Subcutaneous abdominal adipose tissue (tissue), 5 donors: ENCODE data around the gene RBCK1.

Source experiments
- H3K27ac ChIP-seq: one replicate; pipeline ENCODE4 v1.7.0; 2013; ENCODE audit warnings: low read depth, mild to moderate bottlenecking, inconsistent platforms, low read length, moderate library complexity
- H3K27me3 ChIP-seq, 5 donors: one replicate each; pipeline ENCODE4 v1.7.0; 2013; ENCODE audit warnings: low read length in 5 of 5, inconsistent platforms in 1 of 5; ENCODE audit not compliant: control insufficient read depth in 5 of 5, insufficient read depth in 4 of 5
- H3K36me3 ChIP-seq, 5 donors: one replicate each; pipeline ENCODE4 v1.7.0; 2013; ENCODE audit warnings: low read length in 5 of 5; ENCODE audit not compliant: control insufficient read depth in 5 of 5, insufficient read depth in 5 of 5
- H3K4me1 ChIP-seq, 5 donors: one replicate each; pipeline ENCODE4 v1.7.0; 2013; ENCODE audit warnings: low read length in 5 of 5, mild to moderate bottlenecking in 3 of 5, moderate library complexity in 1 of 5; ENCODE audit not compliant: control insufficient read depth in 5 of 5, insufficient read depth in 5 of 5
- H3K4me3 ChIP-seq, 5 donors: one replicate each; pipeline ENCODE4 v1.7.0; 2013; ENCODE audit warnings: low read length in 5 of 5, low read depth in 1 of 5
- H3K9ac ChIP-seq, 5 donors: one replicate each; pipeline ENCODE4 v1.7.0; 2013; ENCODE audit warnings: low read length in 5 of 5, mild to moderate bottlenecking in 4 of 5, moderate library complexity in 3 of 5
- H3K9me3 ChIP-seq, 5 donors: one replicate each; pipeline ENCODE4 v1.7.0; 2013; ENCODE audit warnings: low read length in 5 of 5; ENCODE audit not compliant: control insufficient read depth in 5 of 5
- donor health status: healthy.
- donor health status: healthy.
- donor health status: healthy.
- donor health status: healthy.
- donor health status: healthy.

Gene RBCK1

DNA sequence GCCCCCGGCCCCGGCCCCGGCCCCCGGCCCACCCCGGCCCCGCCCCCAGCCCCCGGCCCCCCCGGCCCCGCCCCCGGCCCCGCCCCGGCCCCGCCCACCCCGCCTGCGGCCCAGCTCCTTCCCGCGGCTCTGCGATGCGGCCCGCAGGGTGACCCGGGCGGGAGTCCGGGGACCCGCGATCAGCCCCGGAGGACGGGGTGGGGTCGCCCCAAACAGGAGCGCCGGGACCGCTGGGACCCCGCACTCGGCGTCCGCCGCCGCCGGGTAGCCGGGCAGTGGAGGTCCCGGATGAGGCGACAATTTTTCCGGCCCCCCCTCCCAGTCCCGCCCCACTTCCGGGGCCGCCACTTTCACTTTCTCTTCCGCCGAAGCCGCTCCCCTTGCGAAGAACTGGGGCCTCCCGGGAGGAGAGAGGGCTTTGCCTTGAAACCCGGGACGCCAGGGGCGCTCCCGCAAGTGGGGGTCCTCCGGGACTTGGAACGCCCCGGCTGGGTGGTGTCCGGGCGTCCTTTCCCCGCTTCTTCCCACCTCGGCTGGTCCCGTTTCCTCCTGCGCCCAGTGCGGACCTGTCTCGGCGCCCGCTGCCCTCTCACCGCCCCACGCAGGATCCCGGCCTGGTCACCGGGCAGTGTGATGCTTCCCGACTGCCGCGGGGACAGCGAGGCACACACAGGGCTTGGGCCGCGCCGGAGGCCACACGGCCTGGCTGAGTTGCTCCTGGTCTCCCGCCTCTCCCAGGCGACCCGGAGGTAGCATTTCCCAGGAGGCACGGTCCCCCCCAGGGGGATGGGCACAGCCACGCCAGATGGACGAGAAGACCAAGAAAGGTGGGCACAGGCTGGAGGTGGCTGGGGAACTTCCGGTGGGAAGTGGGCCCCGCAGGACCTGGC lies at the start of gene RBCK1:
Gene RBCK1, plus strand, starts transcription at position 347 of the 890 bp plus-strand sequence. Its CDS starts 459 bp downstream, at position 806.
- Histone ChIP-seq H3K9me3 (no peaks in the 10 kb centered on the region), H3K9ac (peak within 1 kb of the TSS; percentile 96 to 100 (median 97)), H3K4me1 (peaks cover 8 to 30% (median 26%) of the 10 kb centered on the region in 5 donors), H3K36me3 (peaks cover 0 to 10% (median 8%) of the 10 kb centered on the region in 5 donors), H3K4me3 (peak within 1 kb of the TSS; percentile 79 to 98 (median 94)), H3K27ac (peak within 1 kb of the TSS; percentile 77), H3K27me3 (no peaks in the 10 kb centered on the region)

DNA sequence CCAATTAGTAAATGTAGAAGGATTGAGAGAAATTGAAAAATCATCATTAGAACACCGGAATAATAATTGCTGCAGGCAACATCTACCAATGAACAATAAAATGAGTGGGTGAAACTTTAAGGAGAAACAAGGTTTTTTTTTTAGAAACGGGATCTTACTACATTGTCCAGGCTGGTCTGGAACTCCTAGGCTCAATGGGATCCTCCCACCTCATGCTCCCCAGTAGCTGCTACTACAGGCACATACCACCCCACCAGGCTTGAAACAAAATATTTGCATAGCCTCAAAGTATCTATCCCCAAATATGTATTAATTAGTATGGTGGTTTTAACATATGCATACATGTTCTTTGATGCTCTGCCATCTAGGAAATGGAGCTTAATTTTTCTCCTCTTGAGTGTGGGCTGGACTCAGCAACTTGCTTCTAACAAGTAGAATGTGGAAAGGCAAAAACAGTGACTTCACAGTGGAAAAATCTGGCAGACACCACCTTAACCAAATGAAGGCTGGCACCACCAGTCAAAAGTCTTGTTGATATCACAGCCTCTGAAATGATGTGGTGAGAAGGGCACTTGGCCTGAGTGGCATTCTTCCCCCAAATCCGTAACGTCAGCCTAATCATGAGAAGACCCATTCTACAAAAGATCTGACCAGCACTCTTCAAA lies 49.1 kb upstream of the RBCK1 start:
- H3K9me3 ChIP-seq, result no peaks in the 10 kb centered on the region
- H3K9ac ChIP-seq, result no peak overlapping the region
- H3K4me1 ChIP-seq, result peaks cover 0 to 13% (median 8%) of the 10 kb centered on the region in 5 donors
- no peaks in the 10 kb centered on the region for H3K36me3 ChIP-seq
- H3K27ac ChIP-seq, result no peak overlapping the region
- H3K27me3 ChIP-seq, result no peaks in the 10 kb centered on the region
- H3K4me3 ChIP-seq, result no peak overlapping the region

- Histone ChIP-seq H3K36me3 (no peaks in the 10 kb centered on the region), H3K27ac (no peak overlapping the region), H3K9me3 (no peaks in the 10 kb centered on the region), H3K9ac (no peak overlapping the region), H3K27me3 (no peaks in the 10 kb centered on the region), H3K4me3 (no peak overlapping the region), H3K4me1 (peaks cover 0 to 11% (median 7%) of the 10 kb centered on the region in 5 donors)
Measured at GRCh38 chr20:361561-361960, 46.5 kb upstream of the RBCK1 start.

DNA sequence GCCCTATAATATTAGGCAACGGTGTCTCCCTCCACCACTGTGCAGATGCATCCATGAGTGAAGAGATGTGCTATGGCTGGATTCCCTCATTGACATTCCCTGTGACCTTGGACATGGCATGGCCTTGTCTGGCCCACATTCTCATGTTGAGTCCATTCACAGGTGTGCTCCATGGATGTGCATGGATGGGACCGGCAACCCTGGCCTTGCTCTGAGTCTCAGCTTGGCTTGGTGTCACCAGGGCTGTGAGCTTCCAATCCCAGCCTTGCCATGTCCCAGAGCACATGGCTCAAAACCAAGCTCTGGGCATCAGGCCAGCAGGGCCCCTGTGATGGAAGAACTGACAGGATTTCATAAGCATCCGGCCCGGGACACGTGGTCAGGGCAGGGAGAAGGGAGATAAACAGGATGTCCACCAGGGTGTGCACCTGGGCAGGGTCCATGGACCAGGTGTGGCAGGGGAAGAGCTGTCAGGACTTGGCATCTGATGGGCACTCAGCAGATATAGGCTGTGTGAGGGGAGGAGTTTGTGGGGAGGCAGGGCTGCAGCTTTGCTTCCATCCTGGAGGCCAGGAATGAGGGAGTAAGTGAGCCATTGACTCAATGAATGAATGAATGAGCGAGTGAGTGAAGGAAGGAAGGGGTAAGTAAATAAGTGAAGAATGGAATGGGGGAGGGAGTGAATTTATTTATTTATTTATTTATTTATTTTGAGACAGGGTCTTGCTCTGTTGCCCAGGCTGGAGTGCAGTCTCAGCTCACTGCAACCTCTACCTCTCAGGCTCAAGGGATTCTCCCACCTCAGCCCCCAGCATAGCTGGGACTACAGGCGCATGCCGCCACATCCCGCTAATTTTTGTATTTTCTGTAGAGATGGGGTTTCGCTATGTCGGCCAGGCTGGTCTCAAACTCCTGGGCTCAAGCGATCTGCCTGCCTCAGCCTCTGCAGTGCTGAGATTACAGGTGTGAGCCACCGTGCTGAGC lies 45.5 kb upstream of the RBCK1 start:
- no peaks in the 10 kb centered on the region for H3K36me3 ChIP-seq
- H3K27me3 ChIP-seq, result no peaks in the 10 kb centered on the region
- peaks cover 0 to 11% (median 7%) of the 10 kb centered on the region in 5 donors for H3K4me1 ChIP-seq
- H3K9me3 ChIP-seq, result no peaks in the 10 kb centered on the region
- no peak overlapping the region for H3K4me3 ChIP-seq
- H3K9ac ChIP-seq, result no peak overlapping the region
- no peak overlapping the region for H3K27ac ChIP-seq

GRCh38 chr20:363319-364078 lies 44.6 kb upstream of the RBCK1 start:
- H3K4me3 ChIP-seq, result no peak overlapping the region
- no peaks in the 10 kb centered on the region for H3K9me3 ChIP-seq
- no peak overlapping the region for H3K27ac ChIP-seq
- H3K27me3 ChIP-seq, result no peaks in the 10 kb centered on the region
- H3K9ac ChIP-seq, result no peak overlapping the region
- peaks cover 0 to 11% (median 7%) of the 10 kb centered on the region in 5 donors for H3K4me1 ChIP-seq
- no peaks in the 10 kb centered on the region for H3K36me3 ChIP-seq

- no peak overlapping the region for H3K4me3 ChIP-seq
- H3K27ac ChIP-seq, result no peak overlapping the region
- H3K27me3 ChIP-seq, result no peaks in the 10 kb centered on the region
- H3K9ac ChIP-seq, result no peak overlapping the region
- no peaks in the 10 kb centered on the region for H3K36me3 ChIP-seq
- H3K4me1 ChIP-seq, result peaks cover 0 to 11% (median 5%) of the 10 kb centered on the region in 5 donors
- no peaks in the 10 kb centered on the region for H3K9me3 ChIP-seq
Measured at GRCh38 chr20:364905-365794, 42.9 kb upstream of the RBCK1 start.

DNA sequence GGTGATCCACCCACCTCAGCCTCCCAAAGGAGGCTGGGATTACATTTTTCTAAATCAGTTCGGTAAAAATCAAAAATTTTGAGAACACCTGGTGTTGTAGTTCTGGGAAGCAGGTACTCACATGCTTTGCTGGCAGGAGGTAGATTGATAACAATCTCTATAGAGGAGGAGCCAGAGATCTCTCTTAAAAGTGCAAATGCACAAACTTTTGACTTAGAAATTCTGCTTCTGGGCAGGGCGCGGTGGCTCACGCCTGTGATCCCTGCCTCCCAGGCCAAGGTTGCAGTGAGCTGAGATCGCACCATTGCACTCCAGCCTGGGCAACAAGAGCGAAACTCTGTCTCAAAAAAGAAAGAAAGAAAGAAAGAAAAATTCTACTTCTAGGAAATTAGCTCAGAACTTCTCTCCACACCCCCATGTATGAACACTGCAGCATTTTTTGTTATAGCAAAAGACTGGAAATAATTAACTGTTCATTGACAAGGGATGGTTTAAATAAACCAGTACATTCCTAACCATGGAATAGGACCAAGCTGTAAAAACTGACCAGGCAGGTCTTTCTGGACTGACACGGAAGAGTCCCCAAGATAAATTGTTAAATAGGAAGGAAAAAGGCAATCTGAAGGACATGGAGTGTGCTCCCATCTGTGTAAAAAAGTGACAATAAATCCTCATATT lies 41.9 kb upstream of the RBCK1 start:
- Histone ChIP-seq H3K27ac (no peak overlapping the region), H3K36me3 (no peaks in the 10 kb centered on the region)

DNA sequence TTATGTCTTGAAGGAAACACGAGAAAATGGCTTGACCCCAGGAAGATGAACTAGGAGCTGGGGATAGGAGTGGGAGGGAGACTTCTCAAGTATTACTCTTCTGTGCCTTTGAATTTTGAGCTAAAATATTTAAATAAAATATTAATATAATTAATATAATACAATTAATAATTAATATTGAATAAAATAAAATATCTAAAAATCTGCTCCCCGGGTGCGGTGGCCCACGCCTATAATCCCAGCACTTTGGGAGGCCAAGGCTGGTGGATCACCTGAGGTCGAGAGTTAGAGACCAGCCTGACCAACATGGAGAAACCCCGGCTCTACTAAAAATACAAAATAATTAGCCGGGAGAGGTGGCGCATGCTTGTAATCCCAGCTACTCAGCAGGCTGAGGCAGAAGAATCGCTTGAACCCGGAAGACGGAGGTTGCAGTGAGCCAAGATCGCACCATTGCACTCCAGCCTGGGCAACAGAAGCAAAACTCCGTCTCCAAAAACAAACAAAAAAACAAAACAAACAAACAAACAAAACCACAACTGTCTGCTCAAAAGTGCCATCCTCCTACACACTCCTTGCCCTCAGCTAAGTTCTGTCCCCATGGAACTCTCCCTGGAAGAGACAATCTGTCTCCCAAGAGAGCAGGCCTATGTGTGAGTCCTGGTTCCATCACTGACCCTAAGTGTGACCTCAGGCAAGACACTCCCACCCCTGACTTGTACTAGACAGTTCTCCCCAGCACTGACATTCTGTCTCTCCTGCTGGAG lies 41.2 kb upstream of the RBCK1 start:
- Histone ChIP-seq H3K27ac (no peak overlapping the region), H3K27me3 (no peaks in the 10 kb centered on the region), H3K4me1 (peaks cover 7 to 24% (median 14%) of the 10 kb centered on the region in 5 donors), H3K36me3 (no peaks in the 10 kb centered on the region), H3K4me3 (no peak overlapping the region), H3K9me3 (no peaks in the 10 kb centered on the region), H3K9ac (no peak overlapping the region)

More for the DNA sequence above, 41.9 kb upstream of the RBCK1 start:
- Histone ChIP-seq H3K9ac (no peak overlapping the region), H3K27me3 (no peaks in the 10 kb centered on the region), H3K4me1 (peaks cover 0 to 17% (median 7%) of the 10 kb centered on the region in 5 donors), H3K4me3 (no peak overlapping the region), H3K9me3 (no peaks in the 10 kb centered on the region)
